ENCODE measurements around the gene PGAM1. TPM values are rescaled to one million over a fixed set of nuclear protein-coding genes. Genes with fewer than 3 reads are reported as not detected.

The PGAM1 gene
- total RNA-seq, 4 donors from 2014 or later: 157 to 269 (median 191) TPM

DNA sequence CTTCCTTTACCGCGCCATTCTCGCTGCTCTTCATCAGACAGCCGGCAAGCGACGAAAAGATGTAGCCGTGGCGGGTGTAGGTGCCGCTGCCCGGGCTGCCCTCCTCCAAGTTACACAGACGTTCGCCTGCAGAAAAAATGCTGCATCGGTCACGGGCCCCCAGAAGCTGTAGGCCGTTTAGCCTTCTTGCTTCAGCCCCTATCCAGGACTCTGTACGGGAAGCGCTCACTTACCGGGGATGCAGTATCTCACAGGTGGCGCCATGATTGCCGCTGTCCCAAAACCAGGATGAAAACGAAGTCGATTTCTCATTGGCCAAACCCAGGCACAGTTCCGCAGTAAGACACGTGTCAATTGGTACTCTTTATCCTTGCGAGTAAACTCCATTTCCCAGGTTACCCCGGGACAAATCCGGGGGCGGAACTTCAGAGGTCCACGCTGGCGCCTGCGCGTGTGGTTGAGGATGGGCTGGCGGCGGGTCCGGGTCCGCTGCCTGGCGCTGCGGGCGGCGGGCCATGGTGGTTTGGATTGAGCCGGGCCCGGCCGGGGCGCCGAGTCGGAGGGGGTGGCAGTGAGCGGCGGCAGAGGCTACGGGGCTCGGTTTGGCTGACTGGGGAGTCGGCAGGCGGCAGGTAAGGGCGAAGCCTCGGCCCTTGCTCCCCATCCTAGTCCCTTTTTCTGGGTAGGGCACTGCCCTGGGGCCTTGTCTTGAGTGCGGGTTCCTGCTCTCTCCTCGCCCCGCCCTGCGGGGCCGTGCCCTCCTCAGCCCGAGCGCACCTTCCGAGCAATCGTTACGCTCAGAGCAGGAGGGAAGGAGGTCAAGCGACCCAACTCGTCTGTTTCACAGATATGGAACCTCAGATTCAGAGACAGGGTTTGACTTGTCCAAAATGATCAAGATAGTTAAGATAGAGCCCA, 20.0 kb downstream of the PGAM1 start, which contains the start of the genes EXOSC1 and ZDHHC16:
EXOSC1 (minus strand) TSS at position 285 of the 918 bp plus-strand sequence; CDS start at position 264, 21 bp downstream.
ZDHHC16 (plus strand) TSS at position 454 of the 918 bp plus-strand sequence. CDS start 5,501 bp downstream, outside the sequence.
- 0 to 1% methylated on average over 34 to 37 of the region's 66 CpGs for WGBS, 2 donors
- DNase-seq: peak; percentile 92 to 95
- TF ChIP-seq POLR2A (IDR thresholded peaks at IDR 0.05) (peak in 1 of 2 donors; percentile 76), CTCF (IDR thresholded peaks at IDR 0.05) (peak in 1 of 6 experiments; percentile 20)
- Histone ChIP-seq H3K4me1 (peaks cover 6 to 26% of the 10 kb centered on the region in 2 donors), H3K4me3 (replicated peaks in 1 of 3) (peak within 1 kb of the TSS; percentile 61 to 97 (median 81)), H3K27ac (peak within 1 kb of the TSS in 2 of 3 donors; percentile 41 to 49), H3K9me3 (no peaks in the 10 kb centered on the region), H3K36me3 (peaks cover under 1 to 6% of the 10 kb centered on the region in 2 donors), H3K27me3 (no peaks in the 10 kb centered on the region)
- intact Hi-C loops (cut with DNase I): no loop called here

DNA sequence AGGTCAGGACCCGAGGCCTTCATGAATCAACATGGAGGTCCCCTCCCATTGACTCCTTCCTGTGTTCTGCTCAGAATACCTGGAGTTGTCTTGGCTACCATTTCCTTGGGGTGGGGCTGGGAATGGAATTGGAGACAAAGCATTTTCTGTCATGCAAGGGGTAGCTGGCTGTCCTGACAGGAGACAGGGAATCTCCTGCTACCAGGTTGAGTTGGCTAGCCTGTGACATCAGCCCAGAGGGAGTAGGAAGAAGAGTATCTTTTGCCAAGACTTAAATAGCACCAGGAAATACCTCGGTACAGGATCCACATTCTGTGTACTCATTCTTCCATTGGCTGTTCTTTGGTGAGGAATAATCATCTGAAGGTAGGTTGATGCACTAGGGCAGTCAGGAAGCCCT, 24.8 kb downstream of the PGAM1 start:
- H3K9me3 ChIP-seq: no peaks in the 10 kb centered on the region
- peaks cover 0 to 5% of the 10 kb centered on the region in 2 donors for H3K36me3 ChIP-seq
- no peak overlapping the region for H3K4me3 ChIP-seq (replicated peaks in 1 of 3)
- WGBS, 2 donors: 70 to 72% methylated on average over 2 of the region's 2 CpGs
- H3K4me1 ChIP-seq: peaks cover 0 to 32% of the 10 kb centered on the region in 2 donors
- intact Hi-C loops (cut with DNase I): no loop called here
- no peaks in the 10 kb centered on the region for H3K27me3 ChIP-seq
- TF ChIP-seq CTCF (IDR thresholded peaks at IDR 0.05): no peak
- no peak for TF ChIP-seq POLR2A (IDR thresholded peaks at IDR 0.05)
- DNase-seq: no peak
- H3K27ac ChIP-seq: no peak overlapping the region

DNA sequence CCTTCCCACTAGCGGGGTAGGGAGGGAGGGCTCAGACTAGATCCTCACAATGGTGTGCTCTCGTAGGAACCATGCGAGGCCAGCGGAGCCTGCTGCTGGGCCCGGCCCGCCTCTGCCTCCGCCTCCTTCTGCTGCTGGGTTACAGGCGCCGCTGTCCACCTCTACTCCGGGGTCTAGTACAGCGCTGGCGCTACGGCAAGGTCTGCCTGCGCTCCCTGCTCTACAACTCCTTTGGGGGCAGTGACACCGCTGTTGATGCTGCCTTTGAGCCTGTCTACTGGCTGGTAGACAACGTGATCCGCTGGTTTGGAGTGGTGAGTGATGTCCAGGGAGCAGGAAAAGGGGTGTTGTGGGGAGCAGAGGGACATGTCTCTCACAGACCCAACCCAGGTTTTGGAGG, 25.6 kb downstream of the PGAM1 start:
- WGBS, 2 donors: 94 to 99% methylated on average over 14 to 15 of the region's 17 CpGs
- peaks cover 5 to 13% of the 10 kb centered on the region in 2 donors for H3K36me3 ChIP-seq
- H3K27me3 ChIP-seq: no peaks in the 10 kb centered on the region
- H3K9me3 ChIP-seq: no peaks in the 10 kb centered on the region
- intact Hi-C loops (cut with DNase I): no loop called here
- H3K4me3 ChIP-seq (replicated peaks in 1 of 3): no peak overlapping the region
- H3K27ac ChIP-seq: no peak overlapping the region
- no peak for DNase-seq
- peaks cover 0 to 32% of the 10 kb centered on the region in 2 donors for H3K4me1 ChIP-seq
- TF ChIP-seq POLR2A (IDR thresholded peaks at IDR 0.05) (no peak), CTCF (IDR thresholded peaks at IDR 0.05) (no peak)

DNA sequence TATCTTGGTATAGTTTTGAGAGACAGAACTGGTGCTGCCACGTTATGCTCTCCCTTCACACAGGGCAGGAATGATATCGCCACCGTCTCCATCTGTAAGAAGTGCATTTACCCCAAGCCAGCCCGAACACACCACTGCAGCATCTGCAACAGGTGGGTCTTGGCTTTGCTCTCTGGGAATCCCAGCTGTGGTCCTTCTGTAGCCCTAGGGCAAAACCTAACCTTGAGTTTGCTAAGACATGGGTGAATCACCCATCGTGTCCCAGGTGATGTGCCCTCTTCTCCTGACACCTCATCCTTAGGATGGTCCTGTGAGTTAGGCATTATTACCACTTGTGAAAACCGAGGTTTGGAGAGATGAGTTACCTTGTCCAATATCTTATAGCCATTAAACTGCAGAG, 26.4 kb downstream of the PGAM1 start:
- no peaks in the 10 kb centered on the region for H3K9me3 ChIP-seq
- DNase-seq: no peak
- no peaks in the 10 kb centered on the region for H3K27me3 ChIP-seq
- intact Hi-C loops (cut with DNase I): no loop called here
- 94 to 96% methylated on average over 6 of the region's 6 CpGs for WGBS, 2 donors
- TF ChIP-seq POLR2A (IDR thresholded peaks at IDR 0.05) (no peak), CTCF (IDR thresholded peaks at IDR 0.05) (no peak)
- no peak overlapping the region for H3K27ac ChIP-seq
- no peak overlapping the region for H3K4me3 ChIP-seq (replicated peaks in 1 of 3)
- H3K36me3 ChIP-seq: peaks cover 8 to 13% of the 10 kb centered on the region in 2 donors
- H3K4me1 ChIP-seq: peaks cover 0 to 29% of the 10 kb centered on the region in 2 donors

Data from thyroid gland (tissue), 4 donors.